NK-92 (cell line): Measurements from ENCODE around the gene ETFBKMT.

Experiments
- DNase-seq: peaks from one replicate; lab custom pipeline; 2025; ENCODE audit not compliant: unreplicated experiment; lab: John Stamatoyannopoulos, UW

ETFBKMT gene, protein sequence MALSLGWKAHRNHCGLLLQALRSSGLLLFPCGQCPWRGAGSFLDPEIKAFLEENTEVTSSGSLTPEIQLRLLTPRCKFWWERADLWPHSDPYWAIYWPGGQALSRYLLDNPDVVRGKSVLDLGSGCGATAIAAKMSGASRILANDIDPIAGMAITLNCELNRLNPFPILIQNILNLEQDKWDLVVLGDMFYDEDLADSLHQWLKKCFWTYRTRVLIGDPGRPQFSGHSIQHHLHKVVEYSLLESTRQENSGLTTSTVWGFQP

DNA sequence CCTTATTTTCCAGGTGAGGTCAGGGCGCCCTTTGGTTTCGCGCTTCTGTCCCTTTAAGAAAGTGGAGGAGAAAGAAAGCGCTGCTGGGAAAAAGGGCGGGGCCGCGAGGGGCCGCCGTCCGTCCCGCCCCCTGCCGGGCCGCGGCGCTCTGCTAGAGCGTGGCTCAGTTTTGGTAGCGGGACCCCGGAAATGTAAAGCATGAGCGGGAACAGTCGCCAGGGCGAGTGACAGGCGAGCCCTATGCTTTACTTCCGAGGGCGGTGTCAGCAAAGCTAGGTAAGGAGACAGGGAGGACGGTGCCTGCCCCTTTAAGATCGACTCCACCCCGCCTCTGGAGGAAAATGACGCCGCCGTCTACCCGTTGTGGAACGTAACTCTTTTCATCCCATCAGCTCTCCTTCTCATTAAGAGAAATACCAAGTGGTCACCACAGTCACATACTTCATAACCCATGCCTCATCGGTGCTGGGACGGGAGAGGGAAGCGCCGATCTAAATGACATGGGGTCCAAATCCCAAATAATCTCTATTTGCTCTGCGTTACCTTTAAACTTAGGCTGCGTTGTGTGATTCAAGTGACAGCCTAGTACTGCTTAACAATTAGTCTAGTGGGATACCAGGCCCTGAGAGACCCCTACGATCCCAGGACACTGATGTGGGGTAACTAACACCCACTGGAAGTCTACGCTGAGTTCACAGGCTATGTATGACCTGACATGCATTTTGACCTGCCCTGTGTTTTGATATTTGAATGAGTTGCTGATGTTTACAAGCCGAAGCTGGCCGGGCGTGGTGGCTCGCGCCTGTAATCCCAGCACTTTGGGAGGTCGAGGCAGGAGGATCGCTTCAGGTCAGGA, at the start of gene ETFBKMT:
Gene ETFBKMT (plus strand): TSS at position 602 of the 856 bp plus-strand sequence. CDS start 2,266 bp downstream, outside the sequence.
- peak; percentile 30 for DNase-seq

DNA sequence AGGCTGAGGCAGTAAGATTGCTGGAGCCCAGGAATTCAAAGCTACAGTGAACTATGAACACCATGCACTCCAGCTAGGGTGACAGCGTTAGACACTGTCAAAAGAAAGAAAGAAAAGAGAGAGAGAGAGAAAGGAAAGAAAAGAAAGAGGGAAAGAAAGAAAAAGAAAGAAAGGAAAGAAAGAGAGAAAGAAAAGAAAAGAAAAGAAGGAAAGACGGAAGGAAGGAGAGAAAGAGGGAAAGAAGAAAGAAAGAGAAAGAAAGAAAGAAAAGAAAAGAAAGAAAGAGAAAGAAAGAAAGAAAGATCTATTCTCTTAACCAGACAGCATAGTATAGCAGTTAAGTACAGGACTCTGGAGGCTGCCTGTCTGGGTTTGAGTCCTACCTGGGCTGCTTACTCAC, 46.7 kb upstream of the ETFBKMT start:
- no peak for DNase-seq

DNA sequence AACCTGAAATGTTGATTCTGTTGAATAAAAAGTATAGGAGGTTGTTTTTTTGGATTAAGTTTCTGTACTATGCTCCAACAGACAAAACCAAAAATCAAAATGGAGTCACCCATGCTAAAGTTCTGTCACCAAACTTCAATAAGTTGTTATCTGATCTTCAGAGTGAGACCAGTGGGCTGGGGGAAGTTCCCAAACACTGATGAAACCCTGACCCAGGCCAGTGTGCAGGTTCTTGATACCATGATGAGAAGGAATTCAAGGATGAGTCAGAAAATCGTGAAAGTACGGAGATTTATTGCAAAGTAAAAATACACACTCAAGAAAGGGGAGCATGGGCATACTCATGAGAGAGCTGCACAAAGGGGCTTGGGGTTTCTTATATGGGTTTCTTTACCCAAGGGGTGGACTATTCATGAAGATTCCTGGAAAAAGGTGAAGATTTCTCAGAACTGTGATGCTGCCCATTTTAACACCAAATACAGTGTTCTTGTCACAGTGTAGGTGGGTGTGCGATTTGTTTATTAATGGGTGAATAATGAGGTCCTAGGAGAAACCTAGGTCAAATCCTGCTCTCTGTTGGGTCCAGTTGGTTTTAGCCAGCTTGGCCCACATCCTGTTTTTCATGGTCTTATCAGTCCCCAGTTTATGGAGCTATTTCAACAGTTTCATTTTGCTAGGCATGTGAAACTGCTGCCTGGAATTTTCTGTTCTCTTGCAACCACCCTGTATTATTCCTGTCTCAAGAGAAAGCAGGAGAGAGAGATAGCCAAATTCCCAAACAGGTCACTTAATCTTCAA, 41.1 kb upstream of the ETFBKMT start:
- DNase-seq: no peak

GRCh38 chr12:31620311-31620710, 39.2 kb upstream of the ETFBKMT start:
- DNase-seq: no peak

- no peak for DNase-seq
Observed at GRCh38 chr12:31622038-31622437, 37.5 kb upstream of the ETFBKMT start.

GRCh38 chr12:31626270-31626995, 33.1 kb upstream of the ETFBKMT start:
- DNase-seq: no peak

DNA sequence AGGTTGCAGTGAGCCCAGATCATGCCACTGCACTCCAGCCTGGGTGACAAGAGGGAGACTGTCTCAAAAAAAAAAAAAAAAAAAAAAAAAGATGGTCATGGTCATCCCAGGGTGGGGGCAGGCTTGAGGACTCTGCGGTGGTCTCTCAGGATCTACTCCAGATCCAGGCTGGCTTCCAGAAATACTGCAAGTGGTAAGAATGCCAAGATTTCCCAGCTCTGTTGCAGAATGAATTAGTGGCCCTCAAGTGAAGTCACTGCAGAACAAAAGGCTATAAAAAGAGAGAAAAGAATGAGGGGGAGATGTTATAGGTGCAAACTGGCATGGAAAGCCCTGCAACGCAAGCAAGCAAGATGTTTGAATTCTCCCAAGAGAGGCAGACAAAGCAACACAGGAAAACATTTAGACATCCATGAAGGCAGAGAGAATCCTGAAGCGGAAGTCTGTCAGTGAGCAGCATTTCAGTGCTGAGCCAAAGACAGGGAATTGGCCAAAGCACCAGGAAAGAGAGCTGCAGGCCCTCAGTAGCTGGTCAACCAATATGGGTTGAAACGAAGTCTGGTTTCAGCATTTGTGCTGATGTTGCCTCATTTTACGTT, 31.9 kb upstream of the ETFBKMT start:
- DNase-seq: no peak

DNA sequence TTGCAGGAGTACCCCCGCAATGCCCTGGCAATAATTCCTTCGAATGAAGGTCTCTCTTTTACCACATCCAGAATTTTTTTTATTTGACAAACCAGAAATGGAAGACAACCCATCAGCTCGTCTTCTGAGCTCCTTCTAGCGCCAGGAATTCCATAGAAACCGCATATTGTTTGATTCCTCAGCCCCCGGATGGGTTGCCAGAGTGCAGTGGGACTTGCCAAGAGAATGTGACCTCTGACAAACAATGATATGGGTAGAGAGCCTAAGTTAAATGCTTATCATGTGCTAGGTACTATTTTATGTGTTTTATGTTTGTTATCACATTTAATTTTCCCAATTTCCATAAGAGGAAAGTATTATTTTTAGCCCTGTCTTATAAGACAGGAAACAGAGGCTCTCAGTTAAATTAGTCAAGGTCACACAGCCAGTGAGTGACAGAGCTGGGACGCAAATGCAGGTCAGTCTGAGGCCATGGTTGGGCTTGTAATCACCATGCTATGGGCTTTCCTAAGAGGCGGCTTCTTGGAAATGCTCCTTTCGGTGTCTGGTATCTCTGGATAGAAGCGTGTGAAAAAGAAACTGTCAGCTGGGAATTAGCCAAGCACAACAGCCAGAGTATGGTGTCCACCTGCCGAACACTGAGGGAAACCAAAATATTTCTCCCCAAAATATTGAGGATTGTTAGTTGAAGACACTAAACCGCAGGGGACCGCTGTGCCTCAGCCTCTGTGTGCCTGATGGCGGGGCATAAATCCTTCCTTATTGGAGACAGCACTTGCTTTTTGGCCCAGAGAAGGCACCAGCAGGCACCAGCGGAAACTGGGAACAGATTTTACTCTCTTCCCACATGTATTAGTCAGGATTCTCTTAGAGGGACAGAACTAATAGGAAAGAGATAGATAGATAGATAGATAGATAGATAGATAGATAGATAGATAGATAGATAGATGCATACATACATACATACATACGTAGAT, 29.4 kb upstream of the ETFBKMT start:
- no peak for DNase-seq

DNA sequence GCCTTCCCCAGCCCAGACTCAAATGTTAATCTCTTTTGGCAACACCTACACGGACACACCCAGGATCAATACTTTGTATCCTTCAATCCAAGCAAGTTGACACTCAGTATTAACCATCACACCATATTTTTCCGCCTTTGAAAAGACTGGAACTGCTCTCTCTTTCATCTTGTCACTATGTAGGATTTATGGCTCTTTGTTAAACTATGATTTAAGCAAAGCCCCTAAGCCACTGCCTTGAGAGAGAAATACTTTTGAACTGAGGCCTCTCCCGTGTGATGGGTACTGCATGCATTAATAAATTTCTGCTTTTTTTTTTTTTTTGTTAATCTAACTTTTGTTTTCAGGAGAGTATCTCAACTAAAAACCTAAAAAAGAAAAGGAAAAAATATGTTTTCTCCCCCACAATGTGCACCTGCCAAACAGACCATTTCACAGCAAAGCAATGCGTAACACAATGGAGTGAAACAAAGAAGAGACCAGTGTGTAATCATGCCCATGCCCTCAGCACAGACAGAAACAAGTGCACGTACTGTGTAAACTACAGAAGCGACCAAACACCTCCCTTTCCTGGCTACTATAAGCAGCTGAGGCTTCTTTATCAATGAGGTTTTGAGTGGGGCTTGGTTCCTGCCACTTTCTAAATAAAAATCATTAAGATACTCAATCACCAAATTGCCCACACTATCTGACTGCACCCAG, 28.3 kb upstream of the ETFBKMT start:
- DNase-seq: no peak

DNA sequence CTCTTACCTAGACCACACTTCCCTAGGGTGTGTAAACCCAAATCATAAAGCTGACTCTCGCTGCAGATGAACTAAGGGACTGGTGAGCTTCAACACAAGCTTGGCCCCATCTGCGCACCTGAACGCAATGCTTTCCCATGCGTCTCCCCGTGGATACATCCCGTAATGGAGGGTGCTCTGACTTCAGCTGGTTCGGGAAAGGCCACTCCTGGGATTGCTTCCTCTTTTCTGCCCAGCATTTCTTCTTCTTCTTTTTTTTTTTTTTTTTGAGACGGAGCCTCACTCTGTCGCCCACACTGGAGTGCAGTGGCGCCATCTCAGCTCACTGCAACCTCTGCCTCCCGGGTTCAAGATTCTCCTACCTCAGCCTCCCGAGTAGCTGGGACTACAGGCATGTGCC, 27.7 kb upstream of the ETFBKMT start:
- no peak for DNase-seq

DNA sequence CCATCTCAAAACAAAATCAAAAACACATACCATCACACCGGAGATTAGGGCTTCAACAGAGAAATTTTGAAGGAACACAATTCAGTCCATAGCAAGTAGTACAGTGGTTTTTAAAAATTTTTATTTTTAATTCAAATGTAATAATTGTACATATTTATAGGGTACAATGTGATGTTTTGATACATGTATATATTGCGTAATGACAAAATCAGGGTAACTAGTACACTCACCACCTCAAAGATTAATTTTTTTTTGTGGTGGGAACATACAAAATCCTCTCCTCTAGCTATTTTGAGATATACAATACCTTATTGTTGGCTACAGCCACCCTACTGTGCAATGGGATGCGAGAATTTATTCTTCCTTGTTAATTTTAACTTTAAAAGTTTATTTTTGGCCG, 26.0 kb upstream of the ETFBKMT start:
- no peak for DNase-seq

DNA sequence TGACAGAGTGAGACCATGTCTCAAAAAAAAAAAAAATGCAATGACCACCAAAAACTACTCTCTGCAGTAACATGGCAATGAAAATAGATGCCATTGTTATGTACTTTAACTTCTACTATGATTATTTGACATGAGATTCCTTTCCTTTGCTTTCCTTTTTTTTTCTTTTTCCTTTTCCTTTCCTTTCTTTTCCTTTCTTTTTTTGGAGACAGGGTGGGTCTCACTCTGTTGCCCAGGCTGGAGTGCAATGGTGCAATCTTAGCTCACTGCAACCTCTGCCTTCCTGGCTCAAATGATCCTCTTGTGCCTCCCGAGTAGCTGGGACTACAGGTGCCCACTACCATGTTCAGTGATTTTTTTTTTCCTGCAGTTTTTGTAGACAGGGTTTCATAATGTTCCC, 24.9 kb upstream of the ETFBKMT start:
- no peak for DNase-seq

DNA sequence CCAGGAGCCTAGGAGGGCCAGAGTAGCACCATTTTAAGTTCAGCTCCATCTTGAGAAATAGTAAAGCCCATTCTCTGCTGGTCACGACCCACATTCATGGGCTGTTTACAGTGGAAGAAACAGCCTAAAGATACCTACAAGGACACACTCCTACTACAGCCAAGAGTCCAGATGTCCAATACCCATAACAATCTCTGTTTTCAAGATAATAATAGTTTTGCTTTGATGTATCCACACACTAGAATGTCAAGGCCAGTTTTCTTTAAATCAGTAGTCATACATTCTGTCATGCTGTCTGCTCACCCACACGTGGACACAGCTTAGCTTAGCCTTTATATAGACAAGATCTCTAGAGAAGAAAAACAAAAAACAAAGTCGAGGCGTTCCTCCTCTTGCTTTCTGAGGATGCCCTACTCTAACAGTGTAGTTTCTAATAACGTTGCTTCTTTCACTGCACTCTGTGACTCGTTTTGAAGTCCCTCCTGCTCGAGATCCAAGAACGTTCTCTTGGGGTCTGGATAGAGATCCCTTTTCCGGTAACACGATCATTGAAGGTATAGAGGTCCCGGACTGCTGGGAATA, 17.9 kb upstream of the ETFBKMT start:
- DNase-seq: no peak

DNA sequence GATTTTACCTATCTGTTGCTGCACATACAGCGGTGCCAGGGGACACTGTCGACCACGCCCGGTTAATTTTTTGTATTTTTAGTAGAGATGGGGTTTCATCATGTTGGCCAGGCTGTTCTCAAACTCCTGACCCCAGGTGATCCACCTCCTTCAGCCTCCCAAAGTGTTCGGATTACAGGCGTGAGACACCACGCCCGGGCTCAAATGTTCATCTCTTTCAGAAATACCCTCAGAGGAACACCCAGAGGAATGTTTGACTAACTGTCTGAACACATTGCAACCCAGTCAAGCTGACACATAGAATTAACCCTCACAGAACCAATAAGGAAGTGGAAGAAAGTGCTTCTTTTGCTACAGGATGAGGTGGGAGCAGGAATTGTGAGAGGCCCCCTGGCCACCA, 15.0 kb upstream of the ETFBKMT start:
- DNase-seq: no peak

- no peak for DNase-seq
Observed at GRCh38 chr12:31645924-31646323, 13.6 kb upstream of the ETFBKMT start.

- no peak for DNase-seq
Observed at GRCh38 chr12:31647086-31647491, 12.4 kb upstream of the ETFBKMT start.

DNA sequence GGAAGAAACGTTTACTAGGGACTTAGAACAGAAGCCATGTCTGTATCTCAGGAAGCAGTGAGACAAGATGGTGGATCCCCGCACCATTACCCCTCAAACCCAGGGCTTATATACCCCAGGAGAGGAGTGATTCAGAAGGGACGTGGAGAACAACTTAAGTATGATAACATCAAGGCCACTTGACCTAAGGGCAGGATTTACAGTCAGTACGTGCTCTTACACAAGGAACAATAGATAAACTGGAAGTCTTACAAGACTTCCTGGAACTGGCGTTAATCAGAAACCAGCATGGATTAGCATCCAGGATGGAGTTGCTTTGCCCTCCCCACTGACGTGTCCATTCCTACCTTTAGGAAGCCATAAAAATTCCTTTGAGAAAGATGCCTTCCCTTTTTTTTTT, 8.6 kb upstream of the ETFBKMT start:
- DNase-seq: no peak

DNA sequence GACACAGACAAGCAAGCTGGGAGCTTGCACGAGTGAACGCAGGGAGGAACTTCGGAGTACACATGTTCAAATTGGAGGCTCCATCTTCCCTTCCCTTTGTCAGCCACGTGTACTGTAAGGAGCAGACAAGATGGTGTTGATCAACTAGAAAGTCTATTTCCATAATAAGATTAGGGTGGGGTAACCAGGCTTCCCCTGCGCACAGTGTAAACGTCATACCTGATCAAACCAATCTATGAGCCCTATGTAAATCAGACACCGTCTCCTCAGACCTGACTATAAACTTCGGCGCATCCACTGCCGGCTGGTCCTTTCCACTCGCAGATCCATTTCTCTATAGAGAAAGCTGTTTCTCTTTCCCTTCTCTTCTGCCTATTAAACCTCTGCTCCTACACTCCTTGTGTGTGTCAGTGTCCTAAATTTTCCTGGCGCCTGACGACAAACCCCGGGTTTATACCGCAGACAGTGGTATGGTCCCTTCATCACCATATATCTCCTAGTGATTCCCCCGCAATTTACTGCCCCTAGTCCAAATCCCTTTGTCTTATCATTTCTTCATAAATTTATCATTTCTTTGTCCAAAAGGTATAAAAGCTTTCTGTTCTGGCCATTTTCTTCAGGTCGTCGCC, 7.5 kb upstream of the ETFBKMT start:
- no peak for DNase-seq
